ENCODE results near the gene KAT5. TPM values are rescaled to one million over a fixed set of nuclear protein-coding genes. Genes with fewer than 3 reads are reported as not detected.

KAT5 gene
- total RNA-seq, 1 experiment from 2014 or later, result 56.6 TPM

DNA sequence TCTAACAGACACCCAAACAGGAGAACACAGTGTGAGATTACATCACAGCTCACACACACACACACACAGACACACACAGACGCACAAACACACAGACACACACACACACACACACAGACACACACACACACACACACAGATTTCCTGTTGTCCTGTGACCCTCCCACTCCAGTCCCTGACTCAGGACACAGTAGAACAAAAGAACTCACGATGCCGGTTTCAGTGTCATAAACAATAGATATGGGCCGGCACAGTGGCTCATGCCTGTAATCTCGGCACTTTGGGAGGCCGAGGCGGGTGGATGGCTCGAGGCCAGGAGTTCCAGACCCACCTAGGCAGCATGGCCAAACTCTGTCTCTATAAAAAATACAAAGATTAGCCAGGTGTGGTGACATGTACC is 13.8 kb upstream of the KAT5 start (continued):
- TF ChIP-seq, protein P1, sequence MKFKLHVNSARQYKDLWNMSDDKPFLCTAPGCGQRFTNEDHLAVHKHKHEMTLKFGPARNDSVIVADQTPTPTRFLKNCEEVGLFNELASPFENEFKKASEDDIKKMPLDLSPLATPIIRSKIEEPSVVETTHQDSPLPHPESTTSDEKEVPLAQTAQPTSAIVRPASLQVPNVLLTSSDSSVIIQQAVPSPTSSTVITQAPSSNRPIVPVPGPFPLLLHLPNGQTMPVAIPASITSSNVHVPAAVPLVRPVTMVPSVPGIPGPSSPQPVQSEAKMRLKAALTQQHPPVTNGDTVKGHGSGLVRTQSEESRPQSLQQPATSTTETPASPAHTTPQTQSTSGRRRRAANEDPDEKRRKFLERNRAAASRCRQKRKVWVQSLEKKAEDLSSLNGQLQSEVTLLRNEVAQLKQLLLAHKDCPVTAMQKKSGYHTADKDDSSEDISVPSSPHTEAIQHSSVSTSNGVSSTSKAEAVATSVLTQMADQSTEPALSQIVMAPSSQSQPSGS (CRISPR knock-in tag; IDR thresholded peaks at IDR 0.05; ENCODE audit: borderline replicate concordance, low read depth), result no peak

DNA sequence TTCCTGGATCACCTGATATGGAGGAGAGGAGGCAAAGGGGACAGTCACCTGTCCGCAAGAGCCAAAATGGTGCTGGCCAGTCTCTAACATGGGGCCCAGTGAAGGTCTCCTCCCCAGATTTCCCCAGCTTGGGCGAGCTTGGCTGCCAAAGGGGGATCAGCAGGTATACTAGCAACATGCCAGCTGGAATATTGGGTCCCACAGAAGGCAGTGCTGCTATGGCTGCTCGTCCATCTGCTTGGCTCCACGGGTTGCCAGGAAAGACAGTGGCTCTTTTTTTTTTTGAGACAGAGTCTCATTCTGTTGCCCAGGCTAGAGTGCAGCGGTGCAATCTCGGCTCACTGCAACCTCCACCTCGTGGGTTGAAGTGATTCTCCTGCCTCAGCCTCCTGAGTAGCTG is 12.7 kb upstream of the KAT5 start:
- Mint-ChIP-seq H3K4me1 (no peaks in the 10 kb centered on the region), H3K27ac (no peak overlapping the region), H3K27me3 (ENCODE audit: low read depth) (peaks cover 14% of the 10 kb centered on the region), H3K9me3 (peaks cover 17% of the 10 kb centered on the region), H3K4me3 (no peak overlapping the region), H3K36me3 (no peaks in the 10 kb centered on the region)
- TF ChIP-seq, protein P2, sequence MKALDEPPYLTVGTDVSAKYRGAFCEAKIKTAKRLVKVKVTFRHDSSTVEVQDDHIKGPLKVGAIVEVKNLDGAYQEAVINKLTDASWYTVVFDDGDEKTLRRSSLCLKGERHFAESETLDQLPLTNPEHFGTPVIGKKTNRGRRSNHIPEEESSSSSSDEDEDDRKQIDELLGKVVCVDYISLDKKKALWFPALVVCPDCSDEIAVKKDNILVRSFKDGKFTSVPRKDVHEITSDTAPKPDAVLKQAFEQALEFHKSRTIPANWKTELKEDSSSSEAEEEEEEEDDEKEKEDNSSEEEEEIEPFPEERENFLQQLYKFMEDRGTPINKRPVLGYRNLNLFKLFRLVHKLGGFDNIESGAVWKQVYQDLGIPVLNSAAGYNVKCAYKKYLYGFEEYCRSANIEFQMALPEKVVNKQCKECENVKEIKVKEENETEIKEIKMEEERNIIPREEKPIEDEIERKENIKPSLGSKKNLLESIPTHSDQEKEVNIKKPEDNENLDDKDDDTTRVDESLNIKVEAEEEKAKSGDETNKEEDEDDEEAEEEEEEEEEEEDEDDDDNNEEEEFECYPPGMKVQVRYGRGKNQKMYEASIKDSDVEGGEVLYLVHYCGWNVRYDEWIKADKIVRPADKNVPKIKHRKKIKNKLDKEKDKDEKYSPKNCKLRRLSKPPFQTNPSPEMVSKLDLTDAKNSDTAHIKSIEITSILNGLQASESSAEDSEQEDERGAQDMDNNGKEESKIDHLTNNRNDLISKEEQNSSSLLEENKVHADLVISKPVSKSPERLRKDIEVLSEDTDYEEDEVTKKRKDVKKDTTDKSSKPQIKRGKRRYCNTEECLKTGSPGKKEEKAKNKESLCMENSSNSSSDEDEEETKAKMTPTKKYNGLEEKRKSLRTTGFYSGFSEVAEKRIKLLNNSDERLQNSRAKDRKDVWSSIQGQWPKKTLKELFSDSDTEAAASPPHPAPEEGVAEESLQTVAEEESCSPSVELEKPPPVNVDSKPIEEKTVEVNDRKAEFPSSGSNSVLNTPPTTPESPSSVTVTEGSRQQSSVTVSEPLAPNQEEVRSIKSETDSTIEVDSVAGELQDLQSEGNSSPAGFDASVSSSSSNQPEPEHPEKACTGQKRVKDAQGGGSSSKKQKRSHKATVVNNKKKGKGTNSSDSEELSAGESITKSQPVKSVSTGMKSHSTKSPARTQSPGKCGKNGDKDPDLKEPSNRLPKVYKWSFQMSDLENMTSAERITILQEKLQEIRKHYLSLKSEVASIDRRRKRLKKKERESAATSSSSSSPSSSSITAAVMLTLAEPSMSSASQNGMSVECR (CRISPR knock-in tag; IDR thresholded peaks at IDR 0.05; ENCODE audit: borderline replicate concordance), result no peak
- TF ChIP-seq ETV6 (CRISPR knock-in tag; IDR thresholded peaks at IDR 0.05) (no peak), ZNF423 (CRISPR knock-in tag; IDR thresholded peaks at IDR 0.05) (no peak), ZNF317 (CRISPR knock-in tag; IDR thresholded peaks at IDR 0.05; ENCODE audit: borderline replicate concordance, low read depth) (no peak), CREM (CRISPR knock-in tag; IDR thresholded peaks at IDR 0.05) (no peak), FOXP1 (CRISPR knock-in tag; IDR thresholded peaks at IDR 0.05; ENCODE audit: borderline replicate concordance) (no peak), TEAD1 (CRISPR knock-in tag; IDR thresholded peaks at IDR 0.05) (no peak), ELF4 (CRISPR knock-in tag; IDR thresholded peaks at IDR 0.05; ENCODE audit: low read depth) (no peak), HMGA2 (CRISPR knock-in tag; IDR thresholded peaks at IDR 0.05) (no peak), RELA (CRISPR knock-in tag; IDR thresholded peaks at IDR 0.05; ENCODE audit: borderline replicate concordance) (no peak), NFATC4 (CRISPR knock-in tag; IDR thresholded peaks at IDR 0.05) (no peak)
- TF ChIP-seq, protein P3, sequence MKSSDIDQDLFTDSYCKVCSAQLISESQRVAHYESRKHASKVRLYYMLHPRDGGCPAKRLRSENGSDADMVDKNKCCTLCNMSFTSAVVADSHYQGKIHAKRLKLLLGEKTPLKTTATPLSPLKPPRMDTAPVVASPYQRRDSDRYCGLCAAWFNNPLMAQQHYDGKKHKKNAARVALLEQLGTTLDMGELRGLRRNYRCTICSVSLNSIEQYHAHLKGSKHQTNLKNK (CRISPR knock-in tag; IDR thresholded peaks at IDR 0.05), result no peak
- TF ChIP-seq, protein P4, sequence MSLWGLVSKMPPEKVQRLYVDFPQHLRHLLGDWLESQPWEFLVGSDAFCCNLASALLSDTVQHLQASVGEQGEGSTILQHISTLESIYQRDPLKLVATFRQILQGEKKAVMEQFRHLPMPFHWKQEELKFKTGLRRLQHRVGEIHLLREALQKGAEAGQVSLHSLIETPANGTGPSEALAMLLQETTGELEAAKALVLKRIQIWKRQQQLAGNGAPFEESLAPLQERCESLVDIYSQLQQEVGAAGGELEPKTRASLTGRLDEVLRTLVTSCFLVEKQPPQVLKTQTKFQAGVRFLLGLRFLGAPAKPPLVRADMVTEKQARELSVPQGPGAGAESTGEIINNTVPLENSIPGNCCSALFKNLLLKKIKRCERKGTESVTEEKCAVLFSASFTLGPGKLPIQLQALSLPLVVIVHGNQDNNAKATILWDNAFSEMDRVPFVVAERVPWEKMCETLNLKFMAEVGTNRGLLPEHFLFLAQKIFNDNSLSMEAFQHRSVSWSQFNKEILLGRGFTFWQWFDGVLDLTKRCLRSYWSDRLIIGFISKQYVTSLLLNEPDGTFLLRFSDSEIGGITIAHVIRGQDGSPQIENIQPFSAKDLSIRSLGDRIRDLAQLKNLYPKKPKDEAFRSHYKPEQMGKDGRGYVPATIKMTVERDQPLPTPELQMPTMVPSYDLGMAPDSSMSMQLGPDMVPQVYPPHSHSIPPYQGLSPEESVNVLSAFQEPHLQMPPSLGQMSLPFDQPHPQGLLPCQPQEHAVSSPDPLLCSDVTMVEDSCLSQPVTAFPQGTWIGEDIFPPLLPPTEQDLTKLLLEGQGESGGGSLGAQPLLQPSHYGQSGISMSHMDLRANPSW (CRISPR knock-in tag; conservative IDR thresholded peaks at IDR 0.05; ENCODE audit: low read depth), result no peak
- TF ChIP-seq, protein P5, sequence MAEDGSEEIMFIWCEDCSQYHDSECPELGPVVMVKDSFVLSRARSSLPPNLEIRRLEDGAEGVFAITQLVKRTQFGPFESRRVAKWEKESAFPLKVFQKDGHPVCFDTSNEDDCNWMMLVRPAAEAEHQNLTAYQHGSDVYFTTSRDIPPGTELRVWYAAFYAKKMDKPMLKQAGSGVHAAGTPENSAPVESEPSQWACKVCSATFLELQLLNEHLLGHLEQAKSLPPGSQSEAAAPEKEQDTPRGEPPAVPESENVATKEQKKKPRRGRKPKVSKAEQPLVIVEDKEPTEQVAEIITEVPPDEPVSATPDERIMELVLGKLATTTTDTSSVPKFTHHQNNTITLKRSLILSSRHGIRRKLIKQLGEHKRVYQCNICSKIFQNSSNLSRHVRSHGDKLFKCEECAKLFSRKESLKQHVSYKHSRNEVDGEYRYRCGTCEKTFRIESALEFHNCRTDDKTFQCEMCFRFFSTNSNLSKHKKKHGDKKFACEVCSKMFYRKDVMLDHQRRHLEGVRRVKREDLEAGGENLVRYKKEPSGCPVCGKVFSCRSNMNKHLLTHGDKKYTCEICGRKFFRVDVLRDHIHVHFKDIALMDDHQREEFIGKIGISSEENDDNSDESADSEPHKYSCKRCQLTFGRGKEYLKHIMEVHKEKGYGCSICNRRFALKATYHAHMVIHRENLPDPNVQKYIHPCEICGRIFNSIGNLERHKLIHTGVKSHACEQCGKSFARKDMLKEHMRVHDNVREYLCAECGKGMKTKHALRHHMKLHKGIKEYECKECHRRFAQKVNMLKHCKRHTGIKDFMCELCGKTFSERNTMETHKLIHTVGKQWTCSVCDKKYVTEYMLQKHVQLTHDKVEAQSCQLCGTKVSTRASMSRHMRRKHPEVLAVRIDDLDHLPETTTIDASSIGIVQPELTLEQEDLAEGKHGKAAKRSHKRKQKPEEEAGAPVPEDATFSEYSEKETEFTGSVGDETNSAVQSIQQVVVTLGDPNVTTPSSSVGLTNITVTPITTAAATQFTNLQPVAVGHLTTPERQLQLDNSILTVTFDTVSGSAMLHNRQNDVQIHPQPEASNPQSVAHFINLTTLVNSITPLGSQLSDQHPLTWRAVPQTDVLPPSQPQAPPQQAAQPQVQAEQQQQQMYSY (CRISPR knock-in tag; IDR thresholded peaks at IDR 0.05), result no peak
- TF ChIP-seq, protein P6, sequence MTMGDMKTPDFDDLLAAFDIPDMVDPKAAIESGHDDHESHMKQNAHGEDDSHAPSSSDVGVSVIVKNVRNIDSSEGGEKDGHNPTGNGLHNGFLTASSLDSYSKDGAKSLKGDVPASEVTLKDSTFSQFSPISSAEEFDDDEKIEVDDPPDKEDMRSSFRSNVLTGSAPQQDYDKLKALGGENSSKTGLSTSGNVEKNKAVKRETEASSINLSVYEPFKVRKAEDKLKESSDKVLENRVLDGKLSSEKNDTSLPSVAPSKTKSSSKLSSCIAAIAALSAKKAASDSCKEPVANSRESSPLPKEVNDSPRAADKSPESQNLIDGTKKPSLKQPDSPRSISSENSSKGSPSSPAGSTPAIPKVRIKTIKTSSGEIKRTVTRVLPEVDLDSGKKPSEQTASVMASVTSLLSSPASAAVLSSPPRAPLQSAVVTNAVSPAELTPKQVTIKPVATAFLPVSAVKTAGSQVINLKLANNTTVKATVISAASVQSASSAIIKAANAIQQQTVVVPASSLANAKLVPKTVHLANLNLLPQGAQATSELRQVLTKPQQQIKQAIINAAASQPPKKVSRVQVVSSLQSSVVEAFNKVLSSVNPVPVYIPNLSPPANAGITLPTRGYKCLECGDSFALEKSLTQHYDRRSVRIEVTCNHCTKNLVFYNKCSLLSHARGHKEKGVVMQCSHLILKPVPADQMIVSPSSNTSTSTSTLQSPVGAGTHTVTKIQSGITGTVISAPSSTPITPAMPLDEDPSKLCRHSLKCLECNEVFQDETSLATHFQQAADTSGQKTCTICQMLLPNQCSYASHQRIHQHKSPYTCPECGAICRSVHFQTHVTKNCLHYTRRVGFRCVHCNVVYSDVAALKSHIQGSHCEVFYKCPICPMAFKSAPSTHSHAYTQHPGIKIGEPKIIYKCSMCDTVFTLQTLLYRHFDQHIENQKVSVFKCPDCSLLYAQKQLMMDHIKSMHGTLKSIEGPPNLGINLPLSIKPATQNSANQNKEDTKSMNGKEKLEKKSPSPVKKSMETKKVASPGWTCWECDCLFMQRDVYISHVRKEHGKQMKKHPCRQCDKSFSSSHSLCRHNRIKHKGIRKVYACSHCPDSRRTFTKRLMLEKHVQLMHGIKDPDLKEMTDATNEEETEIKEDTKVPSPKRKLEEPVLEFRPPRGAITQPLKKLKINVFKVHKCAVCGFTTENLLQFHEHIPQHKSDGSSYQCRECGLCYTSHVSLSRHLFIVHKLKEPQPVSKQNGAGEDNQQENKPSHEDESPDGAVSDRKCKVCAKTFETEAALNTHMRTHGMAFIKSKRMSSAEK (CRISPR knock-in tag; IDR thresholded peaks at IDR 0.05; ENCODE audit: borderline replicate concordance), result no peak
- ATAC-seq (no peak), DNase-seq (ENCODE audit: low spot score) (no peak)
- POLR2A ChIA-PET, result no interaction called here
- CTCF ChIA-PET, result no interaction called here

All from WTC11 (cell line).